Activated CD8-positive, alpha-beta memory T cell treated with anti-CD3 and anti-CD28 coated beads for 24 hours (primary cell): Measurements from ENCODE around the gene ACOT13.
"Not testable (repeated sequence)": the region's sequence is repeated elsewhere in the genome, so short reads cannot be mapped to it uniquely, and the experiment has no call there.

ENCODE experiments used
- DNase-seq: peaks from one replicate; pipeline ENCODE4 v3.0.0-alpha.2; 2020

ACOT13 gene

GRCh38 chr6:24692848-24693592 lies 26.1 kb downstream of the ACOT13 start:
- DNase-seq = no peak

GRCh38 chr6:24694198-24694597 lies 27.3 kb downstream of the ACOT13 start:
- no peak for DNase-seq

- DNase-seq = peak; percentile 70
Observed at GRCh38 chr6:24695635-24696034, 28.8 kb downstream of the ACOT13 start.

GRCh38 chr6:24696097-24696496 lies 29.2 kb downstream of the ACOT13 start:
- DNase-seq = no peak

GRCh38 chr6:24699521-24700359 lies 32.9 kb downstream of the ACOT13 start:
- DNase-seq = no peak

- DNase-seq = no peak
Observed at GRCh38 chr6:24702720-24703282, 35.9 kb downstream of the ACOT13 start.

- DNase-seq = no peak
Observed at GRCh38 chr6:24704468-24704867, 37.6 kb downstream of the ACOT13 start.

GRCh38 chr6:24708612-24709011 lies 41.7 kb downstream of the ACOT13 start:
- DNase-seq = no peak

GRCh38 chr6:24709014-24709711 lies 42.3 kb downstream of the ACOT13 start:
- no peak for DNase-seq

- no peak for DNase-seq
Observed at GRCh38 chr6:24710519-24711303, 43.8 kb downstream of the ACOT13 start.

GRCh38 chr6:24716602-24717148 lies 49.8 kb downstream of the ACOT13 start:
- DNase-seq = not testable (repeated sequence)

GRCh38 chr6:24718449-24719124 lies 51.7 kb downstream of the ACOT13 start:
- no peak for DNase-seq

- peak; percentile 80 for DNase-seq
Observed at GRCh38 chr6:24719125-24719971, 52.5 kb downstream of the ACOT13 start, which contains the start of gene C6orf62. Gene C6orf62 (minus strand): TSS chr6:24719154. CDS start chr6:24718668, 486 bp downstream.

- peak; percentile 90 for DNase-seq
Observed at GRCh38 chr6:24720131-24720603, 53.3 kb downstream of the ACOT13 start.

- peak; percentile 99 for DNase-seq
Observed at GRCh38 chr6:24720604-24721460, 54.0 kb downstream of the ACOT13 start.

GRCh38 chr6:24721461-24722215 lies 54.8 kb downstream of the ACOT13 start:
- no peak for DNase-seq

GRCh38 chr6:24723270-24723669 lies 56.4 kb downstream of the ACOT13 start:
- no peak for DNase-seq

GRCh38 chr6:24730653-24731052 lies 63.8 kb downstream of the ACOT13 start:
- not testable (repeated sequence) for DNase-seq
